Measurements from ENCODE around the gene KLK14.
A peak's percentile ranks its signal among the peaks of the same experiment; 100 is the strongest.

Gene KLK14, protein sequence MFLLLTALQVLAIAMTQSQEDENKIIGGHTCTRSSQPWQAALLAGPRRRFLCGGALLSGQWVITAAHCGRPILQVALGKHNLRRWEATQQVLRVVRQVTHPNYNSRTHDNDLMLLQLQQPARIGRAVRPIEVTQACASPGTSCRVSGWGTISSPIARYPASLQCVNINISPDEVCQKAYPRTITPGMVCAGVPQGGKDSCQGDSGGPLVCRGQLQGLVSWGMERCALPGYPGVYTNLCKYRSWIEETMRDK

GRCh38 chr19:51082611-51083010, at the start of gene KLK14:
Gene KLK14, minus strand, starts transcription at chr19:51082887. Its CDS starts 273 bp downstream, at chr19:51082614.
- Histone ChIP-seq H3K36me3 (no peaks in the 10 kb centered on the region), H3K27me3 (peaks cover 0 to 14% of the 10 kb centered on the region in 2 donors), H3K27ac (no peak within 1 kb of the TSS), H3K9me3 (no peaks in the 10 kb centered on the region), H3K4me1 (no peaks in the 10 kb centered on the region), H3K4me3 (no peak within 1 kb of the TSS)
- TF ChIP-seq, protein P1, sequence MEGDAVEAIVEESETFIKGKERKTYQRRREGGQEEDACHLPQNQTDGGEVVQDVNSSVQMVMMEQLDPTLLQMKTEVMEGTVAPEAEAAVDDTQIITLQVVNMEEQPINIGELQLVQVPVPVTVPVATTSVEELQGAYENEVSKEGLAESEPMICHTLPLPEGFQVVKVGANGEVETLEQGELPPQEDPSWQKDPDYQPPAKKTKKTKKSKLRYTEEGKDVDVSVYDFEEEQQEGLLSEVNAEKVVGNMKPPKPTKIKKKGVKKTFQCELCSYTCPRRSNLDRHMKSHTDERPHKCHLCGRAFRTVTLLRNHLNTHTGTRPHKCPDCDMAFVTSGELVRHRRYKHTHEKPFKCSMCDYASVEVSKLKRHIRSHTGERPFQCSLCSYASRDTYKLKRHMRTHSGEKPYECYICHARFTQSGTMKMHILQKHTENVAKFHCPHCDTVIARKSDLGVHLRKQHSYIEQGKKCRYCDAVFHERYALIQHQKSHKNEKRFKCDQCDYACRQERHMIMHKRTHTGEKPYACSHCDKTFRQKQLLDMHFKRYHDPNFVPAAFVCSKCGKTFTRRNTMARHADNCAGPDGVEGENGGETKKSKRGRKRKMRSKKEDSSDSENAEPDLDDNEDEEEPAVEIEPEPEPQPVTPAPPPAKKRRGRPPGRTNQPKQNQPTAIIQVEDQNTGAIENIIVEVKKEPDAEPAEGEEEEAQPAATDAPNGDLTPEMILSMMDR (IDR thresholded peaks at IDR 0.05), result no peak
- peak in 1 of 2 donors; percentile 44 for DNase-seq
- intact Hi-C loops (cut with DNase I; ENCODE audit: low total_unique reads), result no loop called here

DNA sequence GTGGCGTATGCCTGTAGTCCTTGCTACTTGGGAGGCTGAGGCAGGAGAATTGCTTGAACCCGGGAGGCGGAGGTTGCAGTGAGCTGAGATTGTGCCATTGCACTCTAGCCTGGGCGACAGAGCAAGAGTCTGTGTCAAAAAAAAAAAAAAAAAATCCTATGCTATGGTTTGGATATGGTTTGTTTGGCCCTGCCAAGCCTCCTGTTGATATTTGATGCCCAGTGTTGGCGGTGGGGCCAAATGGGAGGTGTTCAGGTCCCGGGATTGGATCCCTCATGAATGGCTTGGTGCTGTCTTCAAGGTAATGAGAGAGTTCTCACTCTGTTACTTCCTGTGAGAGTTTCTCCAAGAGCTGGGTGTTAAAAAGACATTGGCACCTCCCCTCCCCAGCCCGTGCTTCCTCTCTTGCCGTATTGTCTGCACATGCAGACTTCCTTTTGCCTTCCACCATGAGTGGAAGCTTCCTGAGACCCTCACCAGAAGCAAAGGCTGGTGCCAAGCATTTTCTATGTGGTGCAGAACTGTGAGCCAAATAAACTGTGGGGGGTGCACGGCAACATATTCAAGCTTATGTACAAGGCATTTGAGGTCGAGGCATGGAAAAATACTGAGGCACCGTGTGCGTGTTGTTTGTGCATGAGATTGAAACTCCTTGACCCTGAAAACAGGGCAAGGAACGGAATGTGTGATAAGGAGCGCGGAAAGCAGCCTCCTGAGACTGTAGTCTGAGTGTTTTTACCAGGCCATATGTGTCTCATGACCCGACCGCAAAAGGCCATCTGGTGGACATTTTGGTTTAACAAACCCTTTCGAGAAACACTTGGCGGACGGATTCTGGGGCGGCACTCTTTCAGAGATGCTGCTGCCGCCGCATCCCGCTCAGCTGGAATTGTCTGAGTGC, 49.3 kb upstream of the KLK14 start:
- no peaks in the 10 kb centered on the region for H3K9me3 ChIP-seq
- H3K27ac ChIP-seq, result no peak overlapping the region
- no peak overlapping the region for H3K4me3 ChIP-seq
- DNase-seq, result peak in 1 of 2 donors; percentile 64
- H3K27me3 ChIP-seq, result peaks cover 0 to 12% of the 10 kb centered on the region in 2 donors
- no peaks in the 10 kb centered on the region for H3K36me3 ChIP-seq
- intact Hi-C loops (cut with DNase I; ENCODE audit: low total_unique reads), result no loop called here
- peaks cover 0 to 3% (median 0%) of the 10 kb centered on the region in 4 donors for H3K4me1 ChIP-seq
- TF ChIP-seq, protein P1 (IDR thresholded peaks at IDR 0.05), result no peak

GRCh38 chr19:51129716-51130115, 47.0 kb upstream of the KLK14 start:
- TF ChIP-seq, protein P1 (IDR thresholded peaks at IDR 0.05), result no peak
- Histone ChIP-seq H3K27ac (no peak overlapping the region), H3K4me1 (peaks cover 0 to 3% (median 0%) of the 10 kb centered on the region in 4 donors), H3K4me3 (no peak overlapping the region), H3K36me3 (no peaks in the 10 kb centered on the region), H3K27me3 (peaks cover 0 to 22% of the 10 kb centered on the region in 2 donors), H3K9me3 (no peaks in the 10 kb centered on the region)
- DNase-seq, result peak in 1 of 2 donors; percentile 45
- intact Hi-C loops (cut with DNase I; ENCODE audit: low total_unique reads), result no loop called here

DNA sequence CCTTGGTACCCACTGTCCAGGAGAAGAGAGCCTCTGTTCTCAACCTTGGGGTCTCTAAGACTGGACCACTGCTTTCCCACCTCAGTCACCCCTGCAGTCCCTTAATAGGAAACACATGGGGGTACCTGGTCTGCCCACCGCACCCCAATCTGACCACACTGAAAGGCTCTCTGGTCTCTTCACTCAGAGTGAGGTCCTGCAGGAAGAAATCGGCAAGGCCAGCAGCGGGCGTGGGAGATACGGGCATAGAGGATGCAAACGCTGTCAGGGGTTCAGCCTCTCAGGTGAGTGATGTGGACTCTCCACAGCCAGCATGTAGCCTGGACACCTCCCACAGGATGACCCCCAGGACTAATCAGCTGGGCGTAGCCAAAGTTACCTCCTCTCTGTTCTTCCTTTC, 45.5 kb upstream of the KLK14 start:
- intact Hi-C loops (cut with DNase I; ENCODE audit: low total_unique reads), result no loop called here
- DNase-seq, result peak in 1 of 2 donors; percentile 60
- Histone ChIP-seq H3K27me3 (peaks cover 0 to 30% of the 10 kb centered on the region in 2 donors), H3K36me3 (no peaks in the 10 kb centered on the region), H3K4me1 (peaks cover 0 to 3% (median 0%) of the 10 kb centered on the region in 4 donors), H3K9me3 (no peaks in the 10 kb centered on the region), H3K27ac (no peak overlapping the region), H3K4me3 (no peak overlapping the region)
- TF ChIP-seq, protein P1 (IDR thresholded peaks at IDR 0.05), result no peak

DNA sequence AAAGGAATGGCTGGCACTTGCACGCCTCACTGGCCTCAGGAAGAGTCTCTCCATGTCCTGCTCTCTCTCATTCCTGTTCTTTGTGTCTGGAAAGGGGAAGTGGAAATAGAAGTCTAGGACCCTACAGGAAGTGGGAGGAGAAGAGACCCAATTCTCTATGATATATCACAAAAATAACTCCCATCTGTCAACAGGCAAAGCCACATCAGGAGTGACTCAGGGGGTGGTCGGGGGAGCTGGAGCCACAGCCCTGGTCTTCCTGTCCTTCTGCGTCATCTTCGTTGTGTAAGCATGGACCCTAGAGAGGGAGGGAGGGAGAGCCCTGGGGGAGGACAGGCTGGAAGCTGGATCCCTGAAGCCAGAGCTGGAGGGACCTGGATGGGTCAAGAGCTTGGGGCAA, 45.1 kb upstream of the KLK14 start:
- intact Hi-C loops (cut with DNase I; ENCODE audit: low total_unique reads), result no loop called here
- Histone ChIP-seq H3K27ac (no peak overlapping the region), H3K9me3 (no peaks in the 10 kb centered on the region), H3K36me3 (no peaks in the 10 kb centered on the region), H3K27me3 (peaks cover 0 to 34% of the 10 kb centered on the region in 2 donors), H3K4me3 (no peak overlapping the region), H3K4me1 (peaks cover 0 to 3% (median 0%) of the 10 kb centered on the region in 4 donors)
- DNase-seq, result peak; percentile 49 to 68
- TF ChIP-seq, protein P1 (IDR thresholded peaks at IDR 0.05), result no peak
